Progenitor cell of endocrine pancreas (in vitro differentiated cells): Measurements from ENCODE around the gene PLBD2. TPM values are rescaled to one million over a fixed set of nuclear protein-coding genes. Genes with fewer than 3 reads are reported as not detected.

Experiments
- DNase-seq: peaks from one replicate; pipeline ENCODE4 v3.0.0; 2021; ENCODE audit warnings: low spot score; ENCODE audit not compliant: unreplicated experiment
- H3K27ac Mint-ChIP-seq: 2 replicates; pipeline ENCODE4 v1.8.0; 2021; ENCODE audit warnings: mild to moderate bottlenecking, moderate library complexity, mixed read lengths
- H3K27me3 Mint-ChIP-seq: 2 replicates; pipeline ENCODE4 v1.8.0; 2021; ENCODE audit warnings: mixed read lengths
- H3K36me3 Mint-ChIP-seq: 2 replicates; pipeline ENCODE4 v1.8.0; 2022; ENCODE audit warnings: mixed read lengths; ENCODE audit not compliant: insufficient read depth
- H3K4me1 Mint-ChIP-seq: 2 replicates; pipeline ENCODE4 v1.8.0; 2021; ENCODE audit warnings: low read depth, mixed read lengths
- H3K4me3 Mint-ChIP-seq: 2 replicates; pipeline ENCODE4 v1.8.0; 2021; ENCODE audit warnings: low read depth, mild to moderate bottlenecking, moderate library complexity, mixed read lengths
- H3K9me3 Mint-ChIP-seq: 2 replicates; pipeline ENCODE4 v1.8.0; 2021; ENCODE audit warnings: low read depth, mixed read lengths
- CTCF ChIP-seq: fragments of 200-600 bp; sonication (generic); IDR thresholded peaks from one replicate; pipeline ENCODE4 v1.5.0; 2021; ENCODE audit warnings: antibody characterized with exemption, mild to moderate bottlenecking; ENCODE audit not compliant: unreplicated experiment
- total RNA-seq: library from RNA; stranded (reverse); gene quantifications from 2 replicates; pipeline ENCODE4 v1.2.1, GENCODE V29; 2021

The PLBD2 gene
- total RNA-seq, 1 donor from 2014 or later, result 48.0 TPM

GRCh38 chr12:113428482-113428881 lies 70.1 kb downstream of the PLBD2 start:
- Mint-ChIP-seq H3K4me1 (peaks cover 1% of the 10 kb centered on the region), H3K27ac (no peak overlapping the region), H3K9me3 (peaks cover 3% of the 10 kb centered on the region), H3K27me3 (peaks cover 17% of the 10 kb centered on the region), H3K4me3 (no peak overlapping the region), H3K36me3 (peaks cover 4% of the 10 kb centered on the region)
- no peak for DNase-seq
- TF ChIP-seq CTCF, result no peak

DNA sequence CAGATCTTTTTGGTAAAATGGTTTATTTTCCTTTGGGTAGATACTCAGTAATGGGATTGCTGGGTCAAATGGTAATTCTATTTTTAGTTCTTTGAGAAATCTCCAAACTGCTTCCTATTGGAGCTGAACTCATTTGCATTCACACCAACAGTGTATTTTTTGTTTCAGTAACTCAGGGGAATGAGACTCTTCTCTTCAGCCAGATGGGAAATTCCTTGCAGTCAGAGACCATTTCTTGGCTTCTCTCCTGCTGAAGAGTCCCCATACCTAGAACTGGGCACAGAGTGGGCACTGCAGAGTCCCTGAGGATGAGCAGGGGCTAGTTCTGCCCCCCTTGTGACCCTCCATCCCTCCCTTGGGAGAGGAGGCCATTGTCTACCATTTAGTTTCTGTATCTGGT lies 74.6 kb downstream of the PLBD2 start:
- Mint-ChIP-seq H3K36me3 (peaks cover 4% of the 10 kb centered on the region), H3K27me3 (peaks cover 14% of the 10 kb centered on the region), H3K4me1 (no peaks in the 10 kb centered on the region), H3K4me3 (no peak overlapping the region), H3K27ac (no peak overlapping the region), H3K9me3 (peaks cover 3% of the 10 kb centered on the region)
- no peak for TF ChIP-seq CTCF
- no peak for DNase-seq

- no peak for TF ChIP-seq CTCF
- Mint-ChIP-seq H3K36me3 (peaks cover 1% of the 10 kb centered on the region), H3K4me1 (peaks cover 6% of the 10 kb centered on the region), H3K4me3 (no peak overlapping the region), H3K9me3 (no peaks in the 10 kb centered on the region), H3K27ac (no peak overlapping the region), H3K27me3 (peaks cover 17% of the 10 kb centered on the region)
- DNase-seq, result no peak
These were observed 77.0 kb downstream of the PLBD2 start for GRCh38 chr12:113435367-113435766.

DNA sequence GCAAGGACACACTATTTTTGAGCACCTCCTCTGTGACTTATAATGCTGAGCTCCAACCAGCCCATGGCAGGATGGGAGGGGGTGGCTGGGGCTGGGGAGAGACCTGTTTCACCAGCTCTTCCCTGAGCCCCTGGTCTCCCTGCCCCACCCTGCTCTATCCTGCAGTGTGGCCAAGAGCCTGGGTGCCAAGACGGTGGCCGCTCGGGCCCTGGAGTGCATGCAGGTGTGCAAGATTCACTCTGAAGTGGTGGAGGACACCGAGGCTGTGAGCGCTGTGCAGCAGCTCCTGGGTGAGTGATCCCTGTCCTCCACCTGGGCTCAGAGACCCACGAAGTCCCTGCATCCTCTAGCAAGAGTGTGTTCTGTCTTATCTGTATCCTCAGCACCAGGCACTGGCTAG lies 78.2 kb downstream of the PLBD2 start:
- no peaks in the 10 kb centered on the region for H3K36me3 Mint-ChIP-seq
- H3K4me1 Mint-ChIP-seq, result peaks cover 18% of the 10 kb centered on the region
- DNase-seq, result no peak
- H3K27me3 Mint-ChIP-seq, result peaks cover 13% of the 10 kb centered on the region
- TF ChIP-seq CTCF, result no peak
- no peaks in the 10 kb centered on the region for H3K9me3 Mint-ChIP-seq
- H3K27ac Mint-ChIP-seq, result no peak overlapping the region
- no peak overlapping the region for H3K4me3 Mint-ChIP-seq

DNA sequence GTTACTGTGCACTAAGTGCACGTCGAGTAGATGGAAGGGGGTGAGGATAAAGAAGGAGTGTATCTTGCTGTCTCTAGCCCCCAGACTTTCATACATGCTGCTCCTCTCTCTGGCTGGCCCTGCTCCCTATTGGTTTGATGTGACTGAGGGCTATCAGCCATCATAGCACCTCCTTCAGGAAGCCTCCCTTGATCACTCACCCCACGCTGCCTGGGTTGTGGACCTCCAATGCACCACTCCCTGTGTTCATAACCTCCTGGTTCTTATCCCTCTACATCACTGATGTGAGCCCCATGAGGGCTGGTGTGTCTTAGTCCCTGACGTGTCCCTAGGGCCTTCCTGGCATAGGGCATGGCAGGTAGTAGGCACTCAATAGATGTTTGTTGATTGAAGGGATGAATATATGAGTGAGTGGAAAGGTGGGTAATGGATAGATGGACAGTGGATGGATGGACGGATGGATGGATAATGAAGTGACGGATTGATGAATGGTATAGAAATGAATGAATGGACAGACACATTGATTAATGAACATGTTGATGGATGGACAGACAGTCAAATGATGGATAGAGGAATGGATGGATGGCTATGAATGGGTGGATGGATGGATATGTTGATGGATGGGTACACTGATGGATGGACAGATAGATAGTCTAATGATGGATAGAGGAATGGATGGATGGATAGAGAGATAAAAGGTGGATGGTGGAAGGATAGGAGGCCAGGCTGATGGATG lies 78.8 kb downstream of the PLBD2 start:
- Mint-ChIP-seq H3K27ac (no peak overlapping the region), H3K4me1 (peaks cover 23% of the 10 kb centered on the region), H3K4me3 (no peak overlapping the region), H3K36me3 (no peaks in the 10 kb centered on the region), H3K27me3 (peaks cover 13% of the 10 kb centered on the region), H3K9me3 (no peaks in the 10 kb centered on the region)
- no peak for DNase-seq
- TF ChIP-seq CTCF, result no peak
